GM12864 (cell line): ENCODE data around the gene HSPA5.
"Not testable (repeated sequence)": the region's sequence is repeated elsewhere in the genome, so short reads cannot be mapped to it uniquely, and the experiment has no call there.

Source experiments
- DNase-seq: peaks from one replicate; pipeline ENCODE4 v3.0.0-alpha.2; 2011; ENCODE audit warnings: low read depth
- H3K4me3 ChIP-seq: 2 replicates; pipeline ENCODE4 v1.5.1; 2011; ENCODE audit warnings: mild to moderate bottlenecking, low read depth, low read length, control low read depth
- TF ChIP-seq, protein P1 (sequence below): IDR thresholded peaks from 2 replicates; pipeline ENCODE4 v1.5.1; 2011; ENCODE audit warnings: low read depth, mild to moderate bottlenecking, moderate library complexity, low read length, control low read depth, inconsistent platforms; ENCODE audit errors: missing control alignments

HSPA5 gene

GRCh38 chr9:125235804-125236519 lies 5.2 kb downstream of the HSPA5 start:
- TF ChIP-seq, protein P1, sequence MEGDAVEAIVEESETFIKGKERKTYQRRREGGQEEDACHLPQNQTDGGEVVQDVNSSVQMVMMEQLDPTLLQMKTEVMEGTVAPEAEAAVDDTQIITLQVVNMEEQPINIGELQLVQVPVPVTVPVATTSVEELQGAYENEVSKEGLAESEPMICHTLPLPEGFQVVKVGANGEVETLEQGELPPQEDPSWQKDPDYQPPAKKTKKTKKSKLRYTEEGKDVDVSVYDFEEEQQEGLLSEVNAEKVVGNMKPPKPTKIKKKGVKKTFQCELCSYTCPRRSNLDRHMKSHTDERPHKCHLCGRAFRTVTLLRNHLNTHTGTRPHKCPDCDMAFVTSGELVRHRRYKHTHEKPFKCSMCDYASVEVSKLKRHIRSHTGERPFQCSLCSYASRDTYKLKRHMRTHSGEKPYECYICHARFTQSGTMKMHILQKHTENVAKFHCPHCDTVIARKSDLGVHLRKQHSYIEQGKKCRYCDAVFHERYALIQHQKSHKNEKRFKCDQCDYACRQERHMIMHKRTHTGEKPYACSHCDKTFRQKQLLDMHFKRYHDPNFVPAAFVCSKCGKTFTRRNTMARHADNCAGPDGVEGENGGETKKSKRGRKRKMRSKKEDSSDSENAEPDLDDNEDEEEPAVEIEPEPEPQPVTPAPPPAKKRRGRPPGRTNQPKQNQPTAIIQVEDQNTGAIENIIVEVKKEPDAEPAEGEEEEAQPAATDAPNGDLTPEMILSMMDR: no peak
- peak overlapping the region; percentile 19; the same call in 1 of the 2 replicates for H3K4me3 ChIP-seq

DNA sequence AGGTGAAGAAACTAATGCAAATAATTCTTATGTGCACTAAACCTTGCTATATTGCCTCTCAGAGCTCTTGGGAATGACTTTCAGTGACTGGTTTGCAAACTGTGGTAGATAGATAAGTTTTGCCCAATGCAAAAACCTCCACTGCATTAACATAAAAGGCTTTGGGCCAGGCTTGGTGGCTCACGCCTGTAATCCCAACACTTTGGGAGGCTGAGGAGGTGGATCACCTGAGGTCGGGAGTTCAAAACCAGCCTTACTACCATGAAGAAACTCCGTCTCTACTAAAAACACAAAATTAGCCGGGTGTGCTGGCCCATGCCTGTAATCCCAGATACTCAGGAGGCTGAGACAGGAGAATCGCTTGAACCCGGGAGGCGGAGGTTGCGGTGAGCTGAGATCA lies 7.0 kb downstream of the HSPA5 start:
- DNase-seq, H3K4me3 ChIP-seq: not testable (repeated sequence)

More at GRCh38 chr9:125235804-125236519, 5.2 kb downstream of the HSPA5 start:
- no peak for DNase-seq

GRCh38 chr9:125233678-125234077 lies 7.5 kb downstream of the HSPA5 start:
- no peak for DNase-seq
- TF ChIP-seq, protein P1: no peak
- no peak overlapping the region for H3K4me3 ChIP-seq

DNA sequence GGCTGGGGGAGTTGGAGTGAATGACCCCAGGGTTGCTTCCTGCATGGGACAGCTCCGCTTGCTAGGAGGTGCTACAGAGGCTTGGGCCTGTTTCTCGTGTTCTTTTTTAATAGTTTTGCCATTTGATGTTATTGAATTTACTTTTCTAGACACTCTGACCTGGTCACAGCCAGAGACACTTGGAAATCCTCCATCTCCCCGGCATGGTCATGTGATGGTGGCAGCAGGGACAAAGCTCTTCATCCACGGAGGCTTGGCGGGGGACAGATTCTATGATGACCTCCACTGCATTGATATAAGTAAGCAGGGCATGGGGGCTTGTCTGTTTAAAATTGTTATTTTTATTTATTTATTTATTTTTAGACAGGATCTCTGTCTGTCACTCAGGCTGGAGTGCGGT lies 13.4 kb downstream of the HSPA5 start:
- TF ChIP-seq, protein P1: no peak

GRCh38 chr9:125224858-125225257 lies 16.3 kb downstream of the HSPA5 start:
- not testable (repeated sequence) for H3K4me3 ChIP-seq, DNase-seq

More for the DNA sequence above, 13.4 kb downstream of the HSPA5 start:
- no peak overlapping the region for H3K4me3 ChIP-seq
- no peak for DNase-seq

DNA sequence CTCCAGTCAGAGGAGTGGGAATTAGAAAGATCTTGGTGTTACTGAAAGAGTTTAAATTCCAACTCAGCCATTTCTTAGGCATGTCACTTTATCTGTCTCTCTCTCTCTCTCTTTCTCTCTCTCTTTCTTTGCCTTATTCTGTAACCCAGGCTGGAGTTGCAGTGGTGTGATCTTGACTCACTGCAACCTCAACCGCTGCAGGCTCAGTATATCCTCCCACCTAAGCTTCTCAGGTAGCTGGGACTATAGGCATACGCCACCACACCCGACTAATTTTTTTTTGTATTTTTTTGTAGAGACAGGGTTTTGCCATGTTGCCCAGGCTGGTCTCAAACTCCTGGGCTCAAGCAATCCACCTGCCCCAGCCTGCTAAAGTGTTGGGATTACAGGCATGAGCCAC lies 22.5 kb downstream of the HSPA5 start:
- DNase-seq: no peak

GRCh38 chr9:125214186-125214585 lies 27.0 kb downstream of the HSPA5 start:
- TF ChIP-seq, protein P1: no peak

More for the DNA sequence above, 22.5 kb downstream of the HSPA5 start:
- TF ChIP-seq, protein P1: no peak
- no peak overlapping the region for H3K4me3 ChIP-seq

GRCh38 chr9:125204477-125204876 lies 36.7 kb downstream of the HSPA5 start:
- no peak for DNase-seq
- no peak overlapping the region for H3K4me3 ChIP-seq
- TF ChIP-seq, protein P1: no peak

More at GRCh38 chr9:125214186-125214585, 27.0 kb downstream of the HSPA5 start:
- DNase-seq: no peak
- no peak overlapping the region for H3K4me3 ChIP-seq
